ENCODE measurements around the gene NEUROG1.

Gene NEUROG1

DNA sequence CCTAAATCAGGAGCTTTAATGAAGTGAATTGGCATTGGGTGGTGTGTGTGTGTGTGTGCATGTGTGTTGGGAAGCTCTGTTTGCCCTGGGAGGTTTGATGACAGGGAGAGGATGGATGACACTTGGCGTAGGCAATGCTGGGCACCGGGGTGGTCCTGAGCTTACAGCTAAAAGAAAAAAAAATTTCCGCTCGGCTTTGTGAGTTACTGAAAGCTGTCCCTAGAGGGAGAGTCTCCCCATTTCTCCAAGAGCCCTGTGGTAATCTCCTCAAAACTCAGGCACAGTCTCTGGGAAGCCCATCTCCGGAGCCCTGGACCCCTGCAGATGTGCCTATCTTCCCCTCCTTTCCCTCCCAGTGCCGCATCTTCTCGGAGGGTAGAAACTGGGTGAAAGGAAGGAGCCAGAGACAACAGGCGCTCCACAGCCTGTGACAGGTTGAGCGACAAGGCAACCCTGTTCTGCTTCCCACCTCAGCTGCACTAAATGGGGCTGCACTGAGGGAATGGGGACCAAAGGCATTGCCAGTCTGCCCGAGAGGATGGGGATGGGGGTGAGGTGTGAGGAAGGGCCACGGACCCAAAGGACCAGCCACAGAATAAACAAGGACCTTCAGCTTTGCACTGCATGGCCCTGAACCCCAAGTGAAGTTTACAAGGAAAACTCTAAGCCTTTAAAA is 47.8 kb downstream of the NEUROG1 start:
- no peaks in the 10 kb centered on the region for H3K79me2 ChIP-seq
- no peak overlapping the region for H2AFZ ChIP-seq
- H3K4me3 ChIP-seq (ENCODE audit: low read depth, low read length) = no peak overlapping the region
- peaks cover 4% of the 10 kb centered on the region for H3K27me3 ChIP-seq (ENCODE audit: control insufficient read depth, insufficient read depth, low read length)
- H3K9me3 ChIP-seq (ENCODE audit: control insufficient read depth, low read length) = no peaks in the 10 kb centered on the region
- no peak overlapping the region for H3K27ac ChIP-seq
- TF ChIP-seq CTCF (IDR thresholded peaks at IDR 0.05) = no peak
- no peaks in the 10 kb centered on the region for H3K36me3 ChIP-seq (ENCODE audit: control insufficient read depth, insufficient read depth, low read length)
- H3K9ac ChIP-seq = no peak overlapping the region
- no peak overlapping the region for H3K4me2 ChIP-seq (ENCODE audit: low read length)
- H3K4me1 ChIP-seq = peaks cover 14% of the 10 kb centered on the region

DNA sequence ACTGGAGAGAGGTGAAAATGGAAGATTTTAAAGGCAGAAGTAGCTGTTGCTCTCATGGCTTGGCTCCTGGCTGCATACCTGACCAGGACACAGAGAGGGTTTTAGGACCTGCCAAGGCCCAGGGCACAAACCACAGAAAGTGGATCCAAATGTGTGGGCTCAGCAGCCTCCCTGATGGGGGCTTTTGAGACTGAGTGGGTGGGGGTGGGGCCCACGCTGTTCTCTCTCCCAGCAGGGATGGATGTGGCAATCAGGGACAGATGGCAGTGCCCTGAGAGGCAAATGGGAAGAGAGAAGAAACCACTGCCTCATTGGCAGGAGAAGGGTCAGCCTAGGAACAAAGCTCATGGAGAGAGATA is 48.7 kb downstream of the NEUROG1 start:
- Histone ChIP-seq H3K27me3 (ENCODE audit: control insufficient read depth, insufficient read depth, low read length) (peaks cover 4% of the 10 kb centered on the region), H3K27ac (no peak overlapping the region), H3K4me2 (ENCODE audit: low read length) (no peak overlapping the region), H3K36me3 (ENCODE audit: control insufficient read depth, insufficient read depth, low read length) (no peaks in the 10 kb centered on the region), H3K4me1 (peaks cover 14% of the 10 kb centered on the region), H3K79me2 (no peaks in the 10 kb centered on the region), H3K9me3 (ENCODE audit: control insufficient read depth, low read length) (no peaks in the 10 kb centered on the region), H3K4me3 (ENCODE audit: low read depth, low read length) (no peak overlapping the region), H3K9ac (no peak overlapping the region), H2AFZ (no peak overlapping the region)
- no peak for TF ChIP-seq CTCF (IDR thresholded peaks at IDR 0.05)

- Histone ChIP-seq H3K9me3 (ENCODE audit: control insufficient read depth, low read length) (no peaks in the 10 kb centered on the region), H3K4me2 (ENCODE audit: low read length) (no peak overlapping the region), H3K36me3 (ENCODE audit: control insufficient read depth, insufficient read depth, low read length) (no peaks in the 10 kb centered on the region), H3K4me3 (ENCODE audit: low read depth, low read length) (no peak overlapping the region), H3K4me1 (peaks cover 14% of the 10 kb centered on the region), H2AFZ (no peak overlapping the region), H3K79me2 (no peaks in the 10 kb centered on the region), H3K27ac (no peak overlapping the region), H3K27me3 (ENCODE audit: control insufficient read depth, insufficient read depth, low read length) (peaks cover 4% of the 10 kb centered on the region), H3K9ac (no peak overlapping the region)
- TF ChIP-seq CTCF (IDR thresholded peaks at IDR 0.05) = no peak
Observed at GRCh38 chr5:135486131-135487036, 49.4 kb downstream of the NEUROG1 start.

- no peaks in the 10 kb centered on the region for H3K27me3 ChIP-seq (ENCODE audit: control insufficient read depth, insufficient read depth, low read length)
- no peak overlapping the region for H2AFZ ChIP-seq
- no peak overlapping the region for H3K27ac ChIP-seq
- H3K4me1 ChIP-seq = peaks cover 7% of the 10 kb centered on the region
- no peak overlapping the region for H3K9ac ChIP-seq
- no peak for TF ChIP-seq CTCF (IDR thresholded peaks at IDR 0.05)
- no peak overlapping the region for H3K4me2 ChIP-seq (ENCODE audit: low read length)
- H3K36me3 ChIP-seq (ENCODE audit: control insufficient read depth, insufficient read depth, low read length) = no peaks in the 10 kb centered on the region
- H3K79me2 ChIP-seq = no peaks in the 10 kb centered on the region
- no peak overlapping the region for H3K4me3 ChIP-seq (ENCODE audit: low read depth, low read length)
- no peaks in the 10 kb centered on the region for H3K9me3 ChIP-seq (ENCODE audit: control insufficient read depth, low read length)
Observed at GRCh38 chr5:135484674-135485086, 51.1 kb downstream of the NEUROG1 start.

Data from parathyroid adenoma (tissue), 2 donors.